Muscle layer of duodenum (tissue), 2 donors: ENCODE data around the gene CPED1.
"Not testable (repeated sequence)": the region's sequence is repeated elsewhere in the genome, so short reads cannot be mapped to it uniquely, and the experiment has no call there.

Experiments used
- H3K27ac ChIP-seq: one replicate; pipeline ENCODE4 v1.7.0; 2013; ENCODE audit warnings: mild to moderate bottlenecking, low read length
- H3K27me3 ChIP-seq: one replicate; pipeline ENCODE4 v1.7.0; 2013; ENCODE audit warnings: low read depth, mild to moderate bottlenecking, control low read depth, low read length
- H3K36me3 ChIP-seq, 2 donors: one replicate each; pipeline ENCODE4 v1.7.0; 2013; ENCODE audit warnings: low read length in 2 of 2, control low read depth in 1 of 2, mild to moderate bottlenecking in 1 of 2; ENCODE audit not compliant: insufficient read depth in 2 of 2, control insufficient read depth in 1 of 2
- H3K4me1 ChIP-seq, 2 donors: one replicate each; pipeline ENCODE4 v1.7.0; 2013; ENCODE audit warnings: low read length in 2 of 2, mild to moderate bottlenecking in 2 of 2, control low read depth in 1 of 2, moderate library complexity in 1 of 2; ENCODE audit not compliant: insufficient read depth in 2 of 2, control insufficient read depth in 1 of 2
- H3K4me3 ChIP-seq, 2 donors: one replicate each; pipeline ENCODE4 v1.7.0; 2013; ENCODE audit warnings: low read length in 2 of 2, low read depth in 1 of 2, mild to moderate bottlenecking in 1 of 2
- H3K9me3 ChIP-seq, 2 donors: one replicate each; pipeline ENCODE4 v1.7.0; 2013; ENCODE audit warnings: low read length in 2 of 2, control low read depth in 1 of 2, mild to moderate bottlenecking in 1 of 2; ENCODE audit not compliant: control insufficient read depth in 1 of 2
- donor health status: healthy.

CPED1 gene

GRCh38 chr7:121062671-121063279 is 74.3 kb downstream of the CPED1 start:
- H3K4me1 ChIP-seq: peaks cover 0 to 5% of the 10 kb centered on the region in 2 donors
- H3K36me3 ChIP-seq: no peaks in the 10 kb centered on the region
- H3K4me3 ChIP-seq: no peak overlapping the region
- no peak overlapping the region for H3K27ac ChIP-seq
- H3K27me3 ChIP-seq: no peaks in the 10 kb centered on the region
- H3K9me3 ChIP-seq: no peaks in the 10 kb centered on the region

GRCh38 chr7:121067717-121068116 is 79.2 kb downstream of the CPED1 start:
- H3K36me3 ChIP-seq, H3K27ac ChIP-seq, H3K27me3 ChIP-seq, H3K4me1 ChIP-seq, H3K4me3 ChIP-seq, H3K9me3 ChIP-seq: not testable (repeated sequence)

GRCh38 chr7:121069346-121070100 is 81.0 kb downstream of the CPED1 start:
- H3K36me3 ChIP-seq: no peaks in the 10 kb centered on the region
- H3K4me3 ChIP-seq: no peak overlapping the region
- H3K27me3 ChIP-seq: no peaks in the 10 kb centered on the region
- peaks cover 0 to 7% of the 10 kb centered on the region in 2 donors for H3K4me1 ChIP-seq
- H3K9me3 ChIP-seq: no peaks in the 10 kb centered on the region
- H3K27ac ChIP-seq: peak overlapping the region; percentile 11

- H3K9me3 ChIP-seq: no peaks in the 10 kb centered on the region
- H3K27ac ChIP-seq: no peak overlapping the region
- peaks cover 0 to 7% of the 10 kb centered on the region in 2 donors for H3K4me1 ChIP-seq
- H3K36me3 ChIP-seq: no peaks in the 10 kb centered on the region
- H3K27me3 ChIP-seq: no peaks in the 10 kb centered on the region
- H3K4me3 ChIP-seq: no peak overlapping the region
Observed at GRCh38 chr7:121071132-121071531, 82.6 kb downstream of the CPED1 start.

GRCh38 chr7:121071662-121072061 is 83.2 kb downstream of the CPED1 start:
- no peaks in the 10 kb centered on the region for H3K36me3 ChIP-seq
- H3K27me3 ChIP-seq: no peaks in the 10 kb centered on the region
- no peak overlapping the region for H3K4me3 ChIP-seq
- peaks cover 0 to 7% of the 10 kb centered on the region in 2 donors for H3K4me1 ChIP-seq
- H3K9me3 ChIP-seq: no peaks in the 10 kb centered on the region
- no peak overlapping the region for H3K27ac ChIP-seq

- no peaks in the 10 kb centered on the region for H3K36me3 ChIP-seq
- H3K27ac ChIP-seq: no peak overlapping the region
- H3K9me3 ChIP-seq: no peaks in the 10 kb centered on the region
- H3K4me1 ChIP-seq: peaks cover 0 to 7% of the 10 kb centered on the region in 2 donors
- no peaks in the 10 kb centered on the region for H3K27me3 ChIP-seq
- H3K4me3 ChIP-seq: no peak overlapping the region
Observed at GRCh38 chr7:121072826-121073225, 84.3 kb downstream of the CPED1 start.

- Histone ChIP-seq H3K4me3 (no peak overlapping the region), H3K36me3 (no peaks in the 10 kb centered on the region), H3K27ac (no peak overlapping the region), H3K9me3 (no peaks in the 10 kb centered on the region), H3K4me1 (peaks cover 0 to 7% of the 10 kb centered on the region in 2 donors), H3K27me3 (no peaks in the 10 kb centered on the region)
Observed at GRCh38 chr7:121073463-121074099, 85.1 kb downstream of the CPED1 start.

GRCh38 chr7:121075424-121075841 is 86.9 kb downstream of the CPED1 start:
- H3K4me1 ChIP-seq, H3K27me3 ChIP-seq, H3K9me3 ChIP-seq, H3K4me3 ChIP-seq, H3K27ac ChIP-seq, H3K36me3 ChIP-seq: not testable (repeated sequence)

- H3K27me3 ChIP-seq: no peaks in the 10 kb centered on the region
- H3K27ac ChIP-seq: no peak overlapping the region
- no peak overlapping the region for H3K4me3 ChIP-seq
- H3K36me3 ChIP-seq: no peaks in the 10 kb centered on the region
- H3K9me3 ChIP-seq: no peaks in the 10 kb centered on the region
- no peaks in the 10 kb centered on the region for H3K4me1 ChIP-seq
Observed at GRCh38 chr7:121075952-121076349, 87.4 kb downstream of the CPED1 start.

GRCh38 chr7:121076350-121077164 is 88.0 kb downstream of the CPED1 start:
- Histone ChIP-seq H3K4me3 (no peak overlapping the region), H3K4me1 (peaks cover 0 to 4% of the 10 kb centered on the region in 2 donors), H3K27ac (no peak overlapping the region), H3K9me3 (no peaks in the 10 kb centered on the region), H3K27me3 (no peaks in the 10 kb centered on the region), H3K36me3 (no peaks in the 10 kb centered on the region)

- peaks cover 0 to 8% of the 10 kb centered on the region in 2 donors for H3K4me1 ChIP-seq
- H3K27me3 ChIP-seq: no peaks in the 10 kb centered on the region
- H3K36me3 ChIP-seq: no peaks in the 10 kb centered on the region
- no peak overlapping the region for H3K4me3 ChIP-seq
- H3K9me3 ChIP-seq: no peaks in the 10 kb centered on the region
- no peak overlapping the region for H3K27ac ChIP-seq
Observed at GRCh38 chr7:121077165-121077630, 88.7 kb downstream of the CPED1 start.
